ENCODE results near the gene DOCK9. TPM values are rescaled to one million over a fixed set of nuclear protein-coding genes. Genes with fewer than 3 reads are reported as not detected.

Gene DOCK9
- total and polyA plus RNA-seq, 2 donors (not counting 1 experiment from before 2014, with no cell fraction given) = 18.2 TPM

DNA sequence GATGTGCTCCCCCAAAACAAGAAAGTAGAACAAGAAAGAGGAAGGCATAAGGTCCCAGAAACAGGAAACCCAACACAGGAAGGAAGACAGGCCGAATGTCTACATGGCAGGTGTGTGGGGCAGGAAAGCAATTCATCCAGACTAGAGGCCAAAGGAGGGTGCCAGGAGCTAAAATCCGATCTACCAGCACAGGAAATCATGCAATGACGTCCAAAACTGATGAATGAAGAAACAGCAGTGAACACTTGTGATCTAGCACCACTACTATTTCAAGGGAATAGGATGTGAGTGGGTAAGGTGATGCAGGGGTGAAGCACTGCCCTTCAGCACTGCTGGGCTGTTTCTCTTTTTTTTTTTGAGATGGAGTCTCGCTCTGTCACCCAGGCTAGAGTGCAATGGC lies 59.1 kb downstream of the DOCK9 start:
- Histone ChIP-seq H3K27ac (ENCODE audit: insufficient read depth, low read length) (no peak overlapping the region), H4K20me1 (ENCODE audit: control insufficient read depth, extremely low read depth, insufficient read depth, low read length) (no peaks in the 10 kb centered on the region), H3K36me3 (ENCODE audit: control insufficient read depth, insufficient read depth, low read length) (no peaks in the 10 kb centered on the region), H3K4me1 (ENCODE audit: control insufficient read depth, extremely low read depth, insufficient read depth, low read length) (no peaks in the 10 kb centered on the region), H2AFZ (ENCODE audit: low read length) (no peak overlapping the region), H3K9ac (ENCODE audit: insufficient read depth, low read length) (no peak overlapping the region), H3K4me3 (replicated peaks in 1 of 4; ENCODE audit: control extremely low read depth in 1 of 4, insufficient read depth in 1 of 4, low read depth in 3 of 4, low read length in 4 of 4) (no peak overlapping the region), H3K4me2 (ENCODE audit: extremely low read depth, insufficient read depth, low read length) (no peak overlapping the region), H3K9me3 (ENCODE audit: control insufficient read depth, insufficient read depth, low read depth, low read length) (no peaks in the 10 kb centered on the region), H3K27me3 (ENCODE audit: control insufficient read depth, insufficient read depth, low read length) (no peaks in the 10 kb centered on the region), H3K79me2 (ENCODE audit: control insufficient read depth, insufficient read depth, low read length) (no peaks in the 10 kb centered on the region)
- TF ChIP-seq, protein P1, sequence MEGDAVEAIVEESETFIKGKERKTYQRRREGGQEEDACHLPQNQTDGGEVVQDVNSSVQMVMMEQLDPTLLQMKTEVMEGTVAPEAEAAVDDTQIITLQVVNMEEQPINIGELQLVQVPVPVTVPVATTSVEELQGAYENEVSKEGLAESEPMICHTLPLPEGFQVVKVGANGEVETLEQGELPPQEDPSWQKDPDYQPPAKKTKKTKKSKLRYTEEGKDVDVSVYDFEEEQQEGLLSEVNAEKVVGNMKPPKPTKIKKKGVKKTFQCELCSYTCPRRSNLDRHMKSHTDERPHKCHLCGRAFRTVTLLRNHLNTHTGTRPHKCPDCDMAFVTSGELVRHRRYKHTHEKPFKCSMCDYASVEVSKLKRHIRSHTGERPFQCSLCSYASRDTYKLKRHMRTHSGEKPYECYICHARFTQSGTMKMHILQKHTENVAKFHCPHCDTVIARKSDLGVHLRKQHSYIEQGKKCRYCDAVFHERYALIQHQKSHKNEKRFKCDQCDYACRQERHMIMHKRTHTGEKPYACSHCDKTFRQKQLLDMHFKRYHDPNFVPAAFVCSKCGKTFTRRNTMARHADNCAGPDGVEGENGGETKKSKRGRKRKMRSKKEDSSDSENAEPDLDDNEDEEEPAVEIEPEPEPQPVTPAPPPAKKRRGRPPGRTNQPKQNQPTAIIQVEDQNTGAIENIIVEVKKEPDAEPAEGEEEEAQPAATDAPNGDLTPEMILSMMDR (conservative IDR thresholded peaks at IDR 0.05 in 1 of 2, IDR thresholded peaks at IDR 0.05 in 1 of 2; ENCODE audit: low read depth in 1 of 2, low read length in 2 of 2) = no peak
- DNase-seq (ENCODE audit: low read depth in 2 of 2) = no peak

DNA sequence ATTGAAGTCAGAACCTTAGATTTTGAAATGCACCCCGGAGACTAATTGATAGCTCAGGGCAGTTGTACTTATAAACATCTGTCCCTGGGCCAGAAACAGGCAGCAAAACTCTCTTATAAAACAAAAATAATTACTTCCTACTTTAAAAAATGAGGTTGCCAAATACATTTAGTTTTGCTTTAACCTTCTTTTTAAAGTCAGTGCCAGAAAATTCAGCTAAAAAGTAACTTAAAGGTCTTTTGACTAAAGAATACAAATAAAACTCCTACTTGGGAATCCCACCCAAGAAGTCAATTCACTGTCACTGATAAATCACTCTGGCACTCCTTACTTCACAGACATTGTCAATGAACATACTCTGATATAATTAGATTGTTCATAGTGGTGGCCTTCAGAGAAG lies 60.7 kb downstream of the DOCK9 start:
- no peak for TF ChIP-seq EZH2 (IDR thresholded peaks at IDR 0.05; ENCODE audit: low read length, missing control alignments)
- TF ChIP-seq, protein P1 (conservative IDR thresholded peaks at IDR 0.05 in 1 of 2, IDR thresholded peaks at IDR 0.05 in 1 of 2; ENCODE audit: low read depth in 1 of 2, low read length in 2 of 2) = no peak
- H3K9me3 ChIP-seq (ENCODE audit: control insufficient read depth, insufficient read depth, low read depth, low read length) = no peaks in the 10 kb centered on the region
- no peaks in the 10 kb centered on the region for H4K20me1 ChIP-seq (ENCODE audit: control insufficient read depth, extremely low read depth, insufficient read depth, low read length)
- no peak overlapping the region for H3K27ac ChIP-seq (ENCODE audit: insufficient read depth, low read length)
- H3K27me3 ChIP-seq (ENCODE audit: control insufficient read depth, insufficient read depth, low read length) = no peaks in the 10 kb centered on the region
- no peak overlapping the region for H3K4me2 ChIP-seq (ENCODE audit: extremely low read depth, insufficient read depth, low read length)
- no peak for DNase-seq (ENCODE audit: low read depth in 2 of 2)
- no peaks in the 10 kb centered on the region for H3K36me3 ChIP-seq (ENCODE audit: control insufficient read depth, insufficient read depth, low read length)
- H2AFZ ChIP-seq (ENCODE audit: low read length) = no peak overlapping the region
- H3K9ac ChIP-seq (ENCODE audit: insufficient read depth, low read length) = no peak overlapping the region
- no peaks in the 10 kb centered on the region for H3K4me1 ChIP-seq (ENCODE audit: control insufficient read depth, extremely low read depth, insufficient read depth, low read length)
- no peak overlapping the region for H3K4me3 ChIP-seq (replicated peaks in 1 of 4; ENCODE audit: control extremely low read depth in 1 of 4, insufficient read depth in 1 of 4, low read depth in 3 of 4, low read length in 4 of 4)
- no peaks in the 10 kb centered on the region for H3K79me2 ChIP-seq (ENCODE audit: control insufficient read depth, insufficient read depth, low read length)

DNA sequence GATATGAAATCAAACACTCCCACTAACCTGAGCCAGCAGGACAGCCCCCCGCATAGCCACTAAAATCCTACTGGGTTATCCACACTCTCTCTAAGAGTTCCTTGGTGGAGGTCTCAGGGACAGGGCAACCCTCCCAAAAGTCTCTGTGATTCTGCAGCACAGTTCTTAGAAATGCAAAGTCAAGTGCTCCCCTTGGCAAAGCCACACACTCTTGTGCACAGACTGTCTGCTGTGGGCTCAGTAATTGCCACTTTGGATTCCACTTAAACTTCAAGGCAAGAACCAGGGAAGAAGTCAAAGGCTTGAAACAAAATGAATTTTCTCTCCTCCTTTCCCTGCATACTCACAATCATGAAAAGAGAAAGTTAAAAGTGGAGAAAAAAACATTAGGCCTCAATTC lies 61.5 kb downstream of the DOCK9 start:
- Histone ChIP-seq H3K36me3 (ENCODE audit: control insufficient read depth, insufficient read depth, low read length) (no peaks in the 10 kb centered on the region), H3K4me1 (ENCODE audit: control insufficient read depth, extremely low read depth, insufficient read depth, low read length) (no peaks in the 10 kb centered on the region), H3K27me3 (ENCODE audit: control insufficient read depth, insufficient read depth, low read length) (no peaks in the 10 kb centered on the region), H3K79me2 (ENCODE audit: control insufficient read depth, insufficient read depth, low read length) (no peaks in the 10 kb centered on the region), H3K27ac (ENCODE audit: insufficient read depth, low read length) (no peak overlapping the region), H3K9ac (ENCODE audit: insufficient read depth, low read length) (no peak overlapping the region), H4K20me1 (ENCODE audit: control insufficient read depth, extremely low read depth, insufficient read depth, low read length) (no peaks in the 10 kb centered on the region), H2AFZ (ENCODE audit: low read length) (no peak overlapping the region), H3K4me3 (replicated peaks in 1 of 4; ENCODE audit: control extremely low read depth in 1 of 4, insufficient read depth in 1 of 4, low read depth in 3 of 4, low read length in 4 of 4) (no peak overlapping the region), H3K9me3 (ENCODE audit: control insufficient read depth, insufficient read depth, low read depth, low read length) (no peaks in the 10 kb centered on the region), H3K4me2 (ENCODE audit: extremely low read depth, insufficient read depth, low read length) (no peak overlapping the region)
- no peak for DNase-seq (ENCODE audit: low read depth in 2 of 2)
- TF ChIP-seq, protein P1 (conservative IDR thresholded peaks at IDR 0.05 in 1 of 2, IDR thresholded peaks at IDR 0.05 in 1 of 2; ENCODE audit: low read depth in 1 of 2, low read length in 2 of 2) = no peak
- no peak for TF ChIP-seq EZH2 (IDR thresholded peaks at IDR 0.05; ENCODE audit: low read length, missing control alignments)
